Lower lobe of right lung (tissue), 2 donors: ENCODE measurements around the gene C17orf114.

ENCODE experiments used
- ATAC-seq, 2 donors: fragments of 200-7000 bp; cut with Tn5 transposase; one replicate each; pipeline ENCODE4 v1.9.1; 2020 to 2022; ENCODE audit warnings: mild to moderate bottlenecking in 2 of 2, moderate library complexity in 2 of 2
- DNase-seq: peaks from one replicate; pipeline ENCODE4 v3.0.0-alpha.2; 2020
- H3K27ac ChIP-seq: fragments of 200-600 bp; one replicate; pipeline ENCODE4 v1.8.0; 2022
- H3K27me3 ChIP-seq: fragments of 200-600 bp; one replicate; pipeline ENCODE4 v1.8.0; 2022; ENCODE audit warnings: low read depth
- H3K36me3 ChIP-seq: fragments of 200-600 bp; one replicate; pipeline ENCODE4 v1.8.0; 2022; ENCODE audit warnings: mild to moderate bottlenecking
- H3K4me1 ChIP-seq: fragments of 200-600 bp; one replicate; pipeline ENCODE4 v1.8.0; 2022
- H3K4me3 ChIP-seq: fragments of 200-600 bp; one replicate; pipeline ENCODE4 v1.8.0; 2022; ENCODE audit warnings: mild to moderate bottlenecking
- H3K9me3 ChIP-seq: fragments of 200-600 bp; one replicate; pipeline ENCODE4 v1.8.0; 2022
- CTCF ChIP-seq: fragments of 200-600 bp; IDR thresholded peaks from one replicate; pipeline ENCODE4 v1.8.0; 2022; ENCODE audit warnings: antibody characterized with exemption, mild to moderate bottlenecking
- intact Hi-C: fragments of 100-400 bp; cut with DNase I; formaldehyde crosslinking; loops from one replicate; pipeline ENCODE4 v1.11.0; 2022
- donor health status: DM: no; HTN: yes; CAD: no; lungs with severe emphysema.

Gene C17orf114

GRCh38 chr17:4772235-4772613 lies 29.9 kb downstream of the C17orf114 start:
- H3K27ac ChIP-seq, result no peak overlapping the region
- no peak for DNase-seq
- no peak for ATAC-seq

DNA sequence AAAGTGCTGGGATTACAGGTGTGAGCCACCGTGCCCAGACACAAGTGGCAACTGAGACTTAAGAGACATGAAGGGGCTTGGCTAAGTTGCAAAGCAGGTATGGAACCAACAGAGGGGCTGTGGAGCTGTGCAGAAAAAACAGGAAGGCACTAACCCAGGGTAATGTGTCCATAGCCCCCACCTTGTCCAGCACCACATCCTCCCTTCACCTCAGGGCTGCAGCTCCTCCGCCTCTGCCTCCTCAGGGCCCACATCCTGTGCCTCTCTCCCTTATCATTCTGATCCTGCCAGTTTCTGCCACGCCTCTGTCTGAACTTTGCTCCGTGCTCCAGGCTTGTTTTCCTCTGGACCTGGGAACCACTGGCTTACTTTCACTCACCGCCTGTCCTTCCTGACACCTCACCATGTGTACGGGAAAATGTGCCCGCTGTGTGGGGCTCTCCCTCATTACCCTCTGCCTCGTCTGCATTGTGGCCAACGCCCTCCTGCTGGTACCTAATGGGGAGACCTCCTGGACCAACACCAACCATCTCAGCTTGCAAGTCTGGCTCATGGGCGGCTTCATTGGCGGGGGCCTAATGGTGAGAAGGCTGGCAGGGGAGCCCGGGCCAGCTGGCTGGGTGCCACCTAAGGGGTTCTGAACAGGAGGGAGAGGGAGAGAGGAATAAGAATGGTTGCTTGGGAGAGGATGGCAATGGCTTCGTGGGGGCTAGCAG lies 30.5 kb downstream of the C17orf114 start, which contains the start of gene TM4SF5:
TSS of gene TM4SF5 (plus strand) at position 368 of the 716 bp plus-strand sequence. CDS start at position 405, 37 bp downstream.
- Histone ChIP-seq H3K36me3 (no peaks in the 10 kb centered on the region), H3K27me3 (no peaks in the 10 kb centered on the region), H3K4me3 (no peak within 1 kb of the TSS), H3K27ac (no peak within 1 kb of the TSS), H3K9me3 (no peaks in the 10 kb centered on the region), H3K4me1 (peaks cover 9% of the 10 kb centered on the region)
- DNase-seq, result no peak
- no peak for TF ChIP-seq CTCF
- ATAC-seq, result no peak
- intact Hi-C loops, result no loop called here

More at GRCh38 chr17:4772235-4772613, 29.9 kb downstream of the C17orf114 start:
- intact Hi-C loops, result no loop called here
- no peak overlapping the region for H3K4me3 ChIP-seq
- H3K9me3 ChIP-seq, result no peaks in the 10 kb centered on the region
- H3K36me3 ChIP-seq, result no peaks in the 10 kb centered on the region
- H3K27me3 ChIP-seq, result no peaks in the 10 kb centered on the region
- H3K4me1 ChIP-seq, result peaks cover 9% of the 10 kb centered on the region
- no peak for TF ChIP-seq CTCF

- intact Hi-C loops, result no loop called here
- no peak overlapping the region for H3K4me3 ChIP-seq
- H3K9me3 ChIP-seq, result no peaks in the 10 kb centered on the region
- no peak overlapping the region for H3K27ac ChIP-seq
- no peaks in the 10 kb centered on the region for H3K36me3 ChIP-seq
- ATAC-seq (no peak), DNase-seq (no peak)
- no peak for TF ChIP-seq CTCF
- no peaks in the 10 kb centered on the region for H3K27me3 ChIP-seq
- H3K4me1 ChIP-seq, result peaks cover 9% of the 10 kb centered on the region
Measured at GRCh38 chr17:4769628-4770027, 32.5 kb downstream of the C17orf114 start.

- DNase-seq, result no peak
- H3K27ac ChIP-seq, result no peak overlapping the region
- no peaks in the 10 kb centered on the region for H3K27me3 ChIP-seq
- intact Hi-C loops, result no loop called here
- H3K36me3 ChIP-seq, result no peaks in the 10 kb centered on the region
- H3K4me3 ChIP-seq, result no peak overlapping the region
- no peaks in the 10 kb centered on the region for H3K9me3 ChIP-seq
- TF ChIP-seq CTCF, result no peak
- peak; percentile 17 to 30 for ATAC-seq
- H3K4me1 ChIP-seq, result peaks cover 17% of the 10 kb centered on the region
Measured at GRCh38 chr17:4768298-4768697, 33.8 kb downstream of the C17orf114 start.

GRCh38 chr17:4766723-4767122 lies 35.4 kb downstream of the C17orf114 start:
- Histone ChIP-seq H3K4me3 (no peak overlapping the region), H3K4me1 (peaks cover 17% of the 10 kb centered on the region), H3K36me3 (no peaks in the 10 kb centered on the region), H3K27ac (peak overlapping the region; percentile 60), H3K9me3 (no peaks in the 10 kb centered on the region), H3K27me3 (no peaks in the 10 kb centered on the region)
- DNase-seq (no peak), ATAC-seq (peak; percentile 13 to 42)
- no peak for TF ChIP-seq CTCF
- intact Hi-C loops, result no loop called here
